GM12878 (cell line): Measurements from ENCODE around the gene HMGCLL1. TPM values are rescaled to one million over a fixed set of nuclear protein-coding genes. Genes with fewer than 3 reads are reported as not detected.

ENCODE experiments used
- ATAC-seq: fragments of 200-7000 bp; cut with Tn5 transposase; 3 replicates; pipeline ENCODE4 v1.9.1; 2020; ENCODE audit warnings: mild to moderate bottlenecking, moderate library complexity
- BruUV-seq: library from RNA; stranded (reverse); fragments of 400-500 nt; replicated peaks from 2 replicates; lab custom pipeline; 2021; lab: Mats Ljungman, UMichigan
- CTCF ChIA-PET: fragments of 300-600 bp; sonication (Branson Sonifier 250); formaldehyde crosslinking; extraction: SDS; loops from one replicate; lab custom pipeline; 2021; ENCODE audit warnings: inconsistent platforms; lab: Yijun Ruan, JAX
- POLR2A ChIA-PET: fragments of 350-600 bp; formaldehyde crosslinking; extraction: SDS; loops from one replicate; lab custom pipeline; 2021; ENCODE audit warnings: inconsistent platforms; lab: Charles Lee
- RAD21 ChIA-PET: fragments of 300-600 bp; sonication (Branson Sonifier 250); formaldehyde crosslinking; loops from one replicate; lab custom pipeline; 2023; ENCODE audit warnings: antibody characterized with exemption; ENCODE audit not compliant: unreplicated experiment; lab: Charles Lee
- SMC1A ChIA-PET: fragments of 300-600 bp; sonication (Branson Sonifier 250); formaldehyde crosslinking; loops from one replicate; lab custom pipeline; 2023; ENCODE audit not compliant: unreplicated experiment, uncharacterized antibody; lab: Charles Lee
- DNase-seq: peaks from one replicate; pipeline ENCODE4 v3.0.0-alpha.2; 2011; ENCODE audit warnings: low read depth, low spot score
- FAIRE-seq: peaks from 3 replicates; lab custom pipeline; 2011; peaks lifted over from hg19 to GRCh38; lab: Jason Lieb, UNC
- H2AFZ ChIP-seq: 2 replicates; pipeline ENCODE4 v1.6.0; 2011; ENCODE audit warnings: low read depth, low read length, control low read depth; ENCODE audit not compliant: control insufficient read depth
- H3K27ac ChIP-seq: 2 replicates; pipeline ENCODE4 v1.5.1; 2011; ENCODE audit warnings: control low read depth; ENCODE audit not compliant: control insufficient read depth, insufficient read depth
- H3K27me3 ChIP-seq, 2 experiments: replicated peaks in 1 of 2; 2 replicates each; pipeline versions ENCODE4 v1.6.0 to v1.6.1; 2011; ENCODE audit warnings: low read length in 1 of 2; ENCODE audit not compliant: control insufficient read depth in 2 of 2, insufficient read depth in 2 of 2
- H3K36me3 ChIP-seq, 2 experiments: 2 replicates each; pipeline ENCODE4 v1.5.1; 2011; ENCODE audit warnings: low read length in 1 of 2; ENCODE audit not compliant: control insufficient read depth in 2 of 2, insufficient read depth in 2 of 2
- H3K4me1 ChIP-seq: 2 replicates; pipeline ENCODE4 v1.6.1; 2011; ENCODE audit warnings: mild to moderate bottlenecking, low read length, moderate library complexity, mixed read lengths; ENCODE audit not compliant: control insufficient read depth, insufficient read depth
- H3K4me2 ChIP-seq: 2 replicates; pipeline ENCODE4 v1.6.0; 2011; ENCODE audit warnings: control low read depth; ENCODE audit not compliant: control insufficient read depth, insufficient read depth
- H3K4me3 ChIP-seq: fragments of 200-600 bp; sonication (generic); 2 replicates; pipeline ENCODE4 v1.5.1; 2016
- H3K79me2 ChIP-seq: 2 replicates; pipeline ENCODE4 v1.6.0; 2011; ENCODE audit warnings: low read length; ENCODE audit not compliant: control insufficient read depth, insufficient read depth
- H3K9ac ChIP-seq: 2 replicates; pipeline ENCODE4 v1.8.0; 2011; ENCODE audit warnings: low read length, control low read depth, mixed read lengths; ENCODE audit not compliant: control insufficient read depth, insufficient read depth
- H3K9me3 ChIP-seq: replicated peaks from 3 replicates; pipeline ENCODE4 v1.5.1; 2011; ENCODE audit warnings: mild to moderate bottlenecking, low read length; ENCODE audit not compliant: control insufficient read depth, insufficient read depth
- H4K20me1 ChIP-seq: 2 replicates; pipeline ENCODE4 v1.6.0; 2011; ENCODE audit not compliant: control insufficient read depth, insufficient read depth
- DPF2 ChIP-seq: fragments of 450-650 bp; IDR thresholded peaks from 2 replicates; pipeline ENCODE4 v1.6.1; 2017; ENCODE audit warnings: mild to moderate bottlenecking
- ESRRA ChIP-seq: IDR thresholded peaks from 2 replicates; pipeline ENCODE4 v1.6.1; 2012; ENCODE audit warnings: mild to moderate bottlenecking, low read length, improper control_type of control experiment
- FOXM1 ChIP-seq: IDR thresholded peaks from 2 replicates; pipeline ENCODE4 v1.6.1; 2012; ENCODE audit warnings: low read depth, mild to moderate bottlenecking, inconsistent platforms, low read length, moderate library complexity
- GATAD2B ChIP-seq: fragments of 450-650 bp; conservative IDR thresholded peaks from 2 replicates; pipeline ENCODE4 v1.6.1; 2017; ENCODE audit warnings: low read depth, mild to moderate bottlenecking, moderate library complexity
- NFYB ChIP-seq: IDR thresholded peaks from 2 replicates; pipeline ENCODE4 v1.6.1; 2011; ENCODE audit warnings: low read depth, mild to moderate bottlenecking, low read length, improper control_type of control experiment, moderate library complexity; ENCODE audit not compliant: insufficient read depth
- RB1 ChIP-seq: fragments of 450-650 bp; formaldehyde crosslinking; IDR thresholded peaks from 2 replicates; pipeline ENCODE4 v1.6.1; 2017; ENCODE audit warnings: mild to moderate bottlenecking, borderline replicate concordance
- SUZ12 ChIP-seq: fragments of 200-600 bp; sonication (generic); IDR thresholded peaks from one replicate; pipeline ENCODE4 v1.6.1; 2018; ENCODE audit warnings: antibody characterized with exemption, mild to moderate bottlenecking; ENCODE audit not compliant: unreplicated experiment
- WGBS: methylation state at CpG from one replicate; pipeline ENCODE4 v1.1.6; 2016; ENCODE audit warnings: low lambda C conversion rate; ENCODE audit not compliant: insufficient replicate concordance, insufficient coverage; ENCODE audit errors: missing lambda C conversion rate; 5-methylcytosine and 5-hydroxymethylcytosine counted together
- in situ Hi-C: fragments of 300-500 bp; cut with MboI; formaldehyde crosslinking; loops from 9 replicates; pipeline ENCODE4 v1.14.3; 2018; ENCODE audit warnings: mixed read lengths
- intact Hi-C: fragments of 100-400 bp; cut with micrococcal nuclease; formaldehyde crosslinking; loops from one replicate; pipeline ENCODE4 v1.14.2; 2022; ENCODE audit not compliant: unreplicated experiment
- polyA plus RNA-seq, 11 experiments: library from polyadenylated mRNA; depleted of rRNA in 4 of 11; unstranded in 6 of 11; stranded (reverse) in 5 of 11; fragments of >200 nt; fragmentation: Nextera tagmentation in 4 of 11; fragmentation: Illumina TruSeq in 1 of 11; extraction: Ambion mirVana in 4 of 11; extraction: Trizol in 1 of 11; gene quantifications; 1 replicate in 1 of 11; 2 replicates in 10 of 11; pipeline versions ENCODE4 v1.2.1 to v1.2.3, GENCODE V29; 2011 to 2016; ENCODE audit warnings: inconsistent platforms in 2 of 11, missing spikeins in 2 of 11, low read depth in 1 of 11
- total RNA-seq, 4 experiments: library from RNA; depleted of rRNA in 3 of 4; stranded (reverse); fragments of >200 nt in 3 of 4; fragmentation: Illumina TruSeq in 1 of 4; extraction: Trizol in 1 of 4; gene quantifications; 2 replicates each; pipeline versions ENCODE4 v1.2.1 to v1.2.3, GENCODE V29; 2013 to 2021
- TF ChIP-seq, protein P1 (sequence below): fragments of 450-650 bp; IDR thresholded peaks from 2 replicates; pipeline ENCODE4 v1.6.1; 2017; ENCODE audit warnings: antibody characterized with exemption, mild to moderate bottlenecking, moderate library complexity
- TF ChIP-seq, protein P2 (sequence below): fragments of 450-650 bp; conservative IDR thresholded peaks from 2 replicates; pipeline ENCODE4 v1.6.1; 2017; ENCODE audit warnings: mild to moderate bottlenecking, moderate library complexity
- TF ChIP-seq, protein P3 (sequence below): IDR thresholded peaks from 2 replicates; pipeline ENCODE4 v1.6.1; 2012; ENCODE audit warnings: low read length, inconsistent platforms
- TF ChIP-seq, protein P4 (sequence below): fragments of 450-650 bp; formaldehyde crosslinking; IDR thresholded peaks from 2 replicates; pipeline ENCODE4 v1.5.0; 2022; ENCODE audit warnings: mild to moderate bottlenecking, missing genetic modification characterization

Gene HMGCLL1
- total and polyA plus RNA-seq, 10 of the 15 experiments (the other 5 are each of a cell fraction or from before 2014, with no cell fraction given) = not detected

DNA sequence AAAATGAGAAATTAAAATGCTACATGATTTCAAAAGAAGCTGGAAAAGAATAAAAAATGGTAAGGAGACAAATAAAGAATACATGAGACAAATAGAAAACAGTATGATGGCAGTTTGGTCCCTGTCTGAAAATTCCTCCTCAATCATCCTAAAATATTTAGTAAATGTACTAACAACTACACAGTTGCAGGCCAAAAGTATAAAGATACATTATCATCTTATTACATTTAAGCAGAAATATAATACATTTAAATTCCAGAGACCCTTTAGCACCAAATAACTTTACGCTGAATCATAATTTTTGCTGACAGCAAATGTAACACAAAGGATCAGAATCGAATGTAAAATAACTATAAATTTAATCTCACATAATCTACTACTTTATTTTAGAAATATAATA lies 4.4 kb downstream of the HMGCLL1 start:
- Histone ChIP-seq H3K79me2 (no peaks in the 10 kb centered on the region), H3K27me3 (no peaks in the 10 kb centered on the region), H3K36me3 (no peaks in the 10 kb centered on the region), H4K20me1 (no peaks in the 10 kb centered on the region), H2AFZ (no peak overlapping the region), H3K4me3 (no peak overlapping the region), H3K4me1 (no peaks in the 10 kb centered on the region), H3K9ac (no peak overlapping the region), H3K27ac (no peak overlapping the region), H3K9me3 (no peaks in the 10 kb centered on the region), H3K4me2 (no peak overlapping the region)
- BruUV-seq = no TSS peak
- CTCF ChIA-PET = no interaction called here
- no peak for TF ChIP-seq GATAD2B
- TF ChIP-seq DPF2 = no peak
- TF ChIP-seq SUZ12 = no peak
- TF ChIP-seq, protein P1, sequence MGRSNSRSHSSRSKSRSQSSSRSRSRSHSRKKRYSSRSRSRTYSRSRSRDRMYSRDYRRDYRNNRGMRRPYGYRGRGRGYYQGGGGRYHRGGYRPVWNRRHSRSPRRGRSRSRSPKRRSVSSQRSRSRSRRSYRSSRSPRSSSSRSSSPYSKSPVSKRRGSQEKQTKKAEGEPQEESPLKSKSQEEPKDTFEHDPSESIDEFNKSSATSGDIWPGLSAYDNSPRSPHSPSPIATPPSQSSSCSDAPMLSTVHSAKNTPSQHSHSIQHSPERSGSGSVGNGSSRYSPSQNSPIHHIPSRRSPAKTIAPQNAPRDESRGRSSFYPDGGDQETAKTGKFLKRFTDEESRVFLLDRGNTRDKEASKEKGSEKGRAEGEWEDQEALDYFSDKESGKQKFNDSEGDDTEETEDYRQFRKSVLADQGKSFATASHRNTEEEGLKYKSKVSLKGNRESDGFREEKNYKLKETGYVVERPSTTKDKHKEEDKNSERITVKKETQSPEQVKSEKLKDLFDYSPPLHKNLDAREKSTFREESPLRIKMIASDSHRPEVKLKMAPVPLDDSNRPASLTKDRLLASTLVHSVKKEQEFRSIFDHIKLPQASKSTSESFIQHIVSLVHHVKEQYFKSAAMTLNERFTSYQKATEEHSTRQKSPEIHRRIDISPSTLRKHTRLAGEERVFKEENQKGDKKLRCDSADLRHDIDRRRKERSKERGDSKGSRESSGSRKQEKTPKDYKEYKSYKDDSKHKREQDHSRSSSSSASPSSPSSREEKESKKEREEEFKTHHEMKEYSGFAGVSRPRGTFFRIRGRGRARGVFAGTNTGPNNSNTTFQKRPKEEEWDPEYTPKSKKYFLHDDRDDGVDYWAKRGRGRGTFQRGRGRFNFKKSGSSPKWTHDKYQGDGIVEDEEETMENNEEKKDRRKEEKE = no peak
- no peak for TF ChIP-seq NFYB
- TF ChIP-seq RB1 = no peak
- no peak for TF ChIP-seq FOXM1
- TF ChIP-seq, protein P2, sequence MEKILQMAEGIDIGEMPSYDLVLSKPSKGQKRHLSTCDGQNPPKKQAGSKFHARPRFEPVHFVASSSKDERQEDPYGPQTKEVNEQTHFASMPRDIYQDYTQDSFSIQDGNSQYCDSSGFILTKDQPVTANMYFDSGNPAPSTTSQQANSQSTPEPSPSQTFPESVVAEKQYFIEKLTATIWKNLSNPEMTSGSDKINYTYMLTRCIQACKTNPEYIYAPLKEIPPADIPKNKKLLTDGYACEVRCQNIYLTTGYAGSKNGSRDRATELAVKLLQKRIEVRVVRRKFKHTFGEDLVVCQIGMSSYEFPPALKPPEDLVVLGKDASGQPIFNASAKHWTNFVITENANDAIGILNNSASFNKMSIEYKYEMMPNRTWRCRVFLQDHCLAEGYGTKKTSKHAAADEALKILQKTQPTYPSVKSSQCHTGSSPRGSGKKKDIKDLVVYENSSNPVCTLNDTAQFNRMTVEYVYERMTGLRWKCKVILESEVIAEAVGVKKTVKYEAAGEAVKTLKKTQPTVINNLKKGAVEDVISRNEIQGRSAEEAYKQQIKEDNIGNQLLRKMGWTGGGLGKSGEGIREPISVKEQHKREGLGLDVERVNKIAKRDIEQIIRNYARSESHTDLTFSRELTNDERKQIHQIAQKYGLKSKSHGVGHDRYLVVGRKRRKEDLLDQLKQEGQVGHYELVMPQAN = no peak
- TF ChIP-seq, protein P3, sequence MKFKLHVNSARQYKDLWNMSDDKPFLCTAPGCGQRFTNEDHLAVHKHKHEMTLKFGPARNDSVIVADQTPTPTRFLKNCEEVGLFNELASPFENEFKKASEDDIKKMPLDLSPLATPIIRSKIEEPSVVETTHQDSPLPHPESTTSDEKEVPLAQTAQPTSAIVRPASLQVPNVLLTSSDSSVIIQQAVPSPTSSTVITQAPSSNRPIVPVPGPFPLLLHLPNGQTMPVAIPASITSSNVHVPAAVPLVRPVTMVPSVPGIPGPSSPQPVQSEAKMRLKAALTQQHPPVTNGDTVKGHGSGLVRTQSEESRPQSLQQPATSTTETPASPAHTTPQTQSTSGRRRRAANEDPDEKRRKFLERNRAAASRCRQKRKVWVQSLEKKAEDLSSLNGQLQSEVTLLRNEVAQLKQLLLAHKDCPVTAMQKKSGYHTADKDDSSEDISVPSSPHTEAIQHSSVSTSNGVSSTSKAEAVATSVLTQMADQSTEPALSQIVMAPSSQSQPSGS = no peak
- TF ChIP-seq, protein P4, sequence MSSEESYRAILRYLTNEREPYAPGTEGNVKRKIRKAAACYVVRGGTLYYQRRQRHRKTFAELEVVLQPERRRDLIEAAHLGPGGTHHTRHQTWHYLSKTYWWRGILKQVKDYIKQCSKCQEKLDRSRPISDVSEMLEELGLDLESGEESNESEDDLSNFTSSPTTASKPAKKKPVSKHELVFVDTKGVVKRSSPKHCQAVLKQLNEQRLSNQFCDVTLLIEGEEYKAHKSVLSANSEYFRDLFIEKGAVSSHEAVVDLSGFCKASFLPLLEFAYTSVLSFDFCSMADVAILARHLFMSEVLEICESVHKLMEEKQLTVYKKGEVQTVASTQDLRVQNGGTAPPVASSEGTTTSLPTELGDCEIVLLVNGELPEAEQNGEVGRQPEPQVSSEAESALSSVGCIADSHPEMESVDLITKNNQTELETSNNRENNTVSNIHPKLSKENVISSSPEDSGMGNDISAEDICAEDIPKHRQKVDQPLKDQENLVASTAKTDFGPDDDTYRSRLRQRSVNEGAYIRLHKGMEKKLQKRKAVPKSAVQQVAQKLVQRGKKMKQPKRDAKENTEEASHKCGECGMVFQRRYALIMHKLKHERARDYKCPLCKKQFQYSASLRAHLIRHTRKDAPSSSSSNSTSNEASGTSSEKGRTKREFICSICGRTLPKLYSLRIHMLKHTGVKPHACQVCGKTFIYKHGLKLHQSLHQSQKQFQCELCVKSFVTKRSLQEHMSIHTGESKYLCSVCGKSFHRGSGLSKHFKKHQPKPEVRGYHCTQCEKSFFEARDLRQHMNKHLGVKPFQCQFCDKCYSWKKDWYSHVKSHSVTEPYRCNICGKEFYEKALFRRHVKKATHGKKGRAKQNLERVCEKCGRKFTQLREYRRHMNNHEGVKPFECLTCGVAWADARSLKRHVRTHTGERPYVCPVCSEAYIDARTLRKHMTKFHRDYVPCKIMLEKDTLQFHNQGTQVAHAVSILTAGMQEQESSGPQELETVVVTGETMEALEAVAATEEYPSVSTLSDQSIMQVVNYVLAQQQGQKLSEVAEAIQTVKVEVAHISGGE (CRISPR knock-in tag) = no peak
- no peak for TF ChIP-seq ESRRA
- WGBS = 48% methylated on average over 2 of the region's 2 CpGs
- SMC1A ChIA-PET = no interaction called here
- FAIRE-seq = no peak
- RAD21 ChIA-PET = no interaction called here
- ATAC-seq = no peak
- in situ Hi-C loops (no loop called here), intact Hi-C loops (no loop called here)
- POLR2A ChIA-PET = no interaction called here
- DNase-seq = no peak
